Stromal cell of bone marrow (primary cell): ENCODE measurements around the gene RNF138.
"Not testable (repeated sequence)": the region's sequence is repeated elsewhere in the genome, so short reads cannot be mapped to it uniquely, and the experiment has no call there.

ENCODE experiments used
- DNase-seq: peaks from one replicate; pipeline ENCODE4 v3.0.0-alpha.2; 2012; ENCODE audit warnings: low read depth

Gene RNF138

GRCh38 chr18:32091724-32092421 is at the start of gene RNF138:
TSS of gene RNF138 (plus strand) at chr18:32091874. CDS start at chr18:32092777, 903 bp downstream.
- peak; percentile 59 for DNase-seq

GRCh38 chr18:32042337-32042736 is 49.3 kb upstream of the RNF138 start:
- DNase-seq: no peak

- peak; percentile 70 for DNase-seq
Measured at GRCh38 chr18:32048507-32049091, 43.1 kb upstream of the RNF138 start.

GRCh38 chr18:32049393-32050171 is 42.1 kb upstream of the RNF138 start:
- no peak for DNase-seq

- DNase-seq: no peak
Measured at GRCh38 chr18:32056613-32057358, 34.9 kb upstream of the RNF138 start.

GRCh38 chr18:32057624-32058165 is 34.0 kb upstream of the RNF138 start:
- no peak for DNase-seq

- no peak for DNase-seq
Measured at GRCh38 chr18:32060026-32060425, 31.6 kb upstream of the RNF138 start.

GRCh38 chr18:32067375-32068167 is 24.1 kb upstream of the RNF138 start:
- DNase-seq: no peak

GRCh38 chr18:32072321-32072720 is 19.4 kb upstream of the RNF138 start:
- DNase-seq: no peak

GRCh38 chr18:32074206-32074605 is 17.5 kb upstream of the RNF138 start:
- DNase-seq: no peak

GRCh38 chr18:32078845-32079244 is 12.8 kb upstream of the RNF138 start:
- no peak for DNase-seq

GRCh38 chr18:32081881-32082280 is 9.8 kb upstream of the RNF138 start:
- no peak for DNase-seq

GRCh38 chr18:32083781-32084180 is 7.9 kb upstream of the RNF138 start:
- DNase-seq: no peak

GRCh38 chr18:32086881-32087280 is 4.8 kb upstream of the RNF138 start:
- DNase-seq: no peak

GRCh38 chr18:32090831-32091230 is 843 bp upstream of the RNF138 start:
- DNase-seq: not testable (repeated sequence)

GRCh38 chr18:32091325-32091723 is 350 bp upstream of the RNF138 start:
- DNase-seq: no peak

GRCh38 chr18:32092422-32093101 is 888 bp downstream of the RNF138 start:
- peak; percentile 94 for DNase-seq

- peak; percentile 33 for DNase-seq
Measured at GRCh38 chr18:32093102-32093511, 1.4 kb downstream of the RNF138 start.

GRCh38 chr18:32093523-32093922 is 1.8 kb downstream of the RNF138 start:
- no peak for DNase-seq

GRCh38 chr18:32095192-32095899 is 3.7 kb downstream of the RNF138 start:
- DNase-seq: no peak
